HEK293T (cell line): ENCODE results near the gene INAFM1.

Source experiments
- FOXM1 ChIP-seq: fragments of 450-650 bp; IDR thresholded peaks from 2 replicates; pipeline ENCODE4 v1.6.1; 2017; ENCODE audit warnings: mild to moderate bottlenecking, borderline replicate concordance
- SUZ12 ChIP-seq: fragments of 450-650 bp; IDR thresholded peaks from 2 replicates; pipeline ENCODE4 v1.6.1; 2016; ENCODE audit warnings: mild to moderate bottlenecking

DNA sequence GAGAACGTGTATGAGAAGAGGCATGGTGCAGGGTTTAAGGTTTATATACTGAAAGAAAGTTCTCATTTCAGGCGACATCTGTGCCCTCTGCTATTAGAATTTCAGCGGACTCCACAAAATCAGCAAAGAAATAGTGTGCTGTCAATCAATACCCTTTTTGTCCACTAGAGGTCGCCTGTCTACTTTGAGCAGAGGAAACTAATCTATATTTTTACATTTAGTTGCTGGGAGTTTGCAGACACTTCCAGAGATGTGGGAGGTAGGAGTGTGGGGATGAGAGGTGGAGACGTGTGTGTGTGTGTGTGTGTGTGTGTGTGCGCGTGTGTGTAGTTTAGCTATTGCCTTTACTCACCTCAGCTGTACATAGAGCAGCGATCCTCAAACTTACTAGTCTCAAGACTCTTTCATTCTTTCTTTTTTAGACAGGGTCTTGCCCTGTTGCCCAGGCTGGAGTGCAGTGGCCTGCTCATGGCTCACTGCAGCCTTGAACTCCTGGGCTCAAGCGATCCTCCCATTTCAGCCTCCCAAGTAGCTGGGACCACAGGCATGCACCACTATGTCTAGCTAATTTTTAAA is 9.7 kb downstream of the INAFM1 start:
- TF ChIP-seq SUZ12: no peak
- no peak for TF ChIP-seq FOXM1
